Midbrain (tissue), 1 donor: ENCODE results near the gene KIAA0513.
A peak's percentile ranks its signal among the peaks of the same experiment; 100 is the strongest.
"Not testable (repeated sequence)": the region's sequence is repeated elsewhere in the genome, so short reads cannot be mapped to it uniquely, and the experiment has no call there.

Source experiments
- DNase-seq: peaks from one replicate; lab custom pipeline; 2025; lab: John Stamatoyannopoulos, UW

Gene KIAA0513

GRCh38 chr16:85048921-85049562, 21.4 kb downstream of the KIAA0513 start:
- no peak for DNase-seq

DNA sequence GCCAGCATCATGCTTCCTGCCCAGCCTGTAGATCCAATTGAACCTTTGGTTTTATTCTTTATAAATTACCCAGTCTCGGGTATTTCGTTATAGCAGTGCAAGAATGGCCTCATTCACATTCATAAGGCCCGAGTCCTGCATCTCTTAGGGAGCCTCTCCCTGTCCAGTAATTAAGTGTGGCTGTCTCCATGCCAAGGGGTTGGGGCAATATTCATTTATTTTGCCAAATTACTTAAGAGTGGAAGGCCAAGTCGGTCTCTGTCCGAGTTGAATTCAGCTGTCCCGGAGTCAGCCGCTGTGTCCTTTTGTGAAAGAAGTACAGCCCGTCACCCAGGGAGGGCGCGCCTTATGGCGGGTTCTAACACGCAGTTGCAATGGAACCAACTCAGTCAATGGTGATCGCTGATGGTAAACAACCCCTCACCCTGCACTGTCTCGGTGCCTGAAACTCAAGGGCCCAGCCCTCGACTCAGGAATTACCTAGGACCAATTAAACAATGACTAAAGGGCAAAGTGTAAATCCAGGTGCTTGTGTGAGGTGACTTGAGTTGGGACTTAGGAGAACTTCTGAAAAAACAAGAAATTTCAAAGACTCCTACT, 22.2 kb downstream of the KIAA0513 start:
- DNase-seq = no peak

GRCh38 chr16:85051067-85051581, 23.5 kb downstream of the KIAA0513 start:
- DNase-seq = no peak

GRCh38 chr16:85051683-85052082, 24.1 kb downstream of the KIAA0513 start:
- no peak for DNase-seq

- no peak for DNase-seq
Measured at GRCh38 chr16:85052536-85052935, 24.9 kb downstream of the KIAA0513 start.

GRCh38 chr16:85054321-85054720, 26.7 kb downstream of the KIAA0513 start:
- DNase-seq = not testable (repeated sequence)

DNA sequence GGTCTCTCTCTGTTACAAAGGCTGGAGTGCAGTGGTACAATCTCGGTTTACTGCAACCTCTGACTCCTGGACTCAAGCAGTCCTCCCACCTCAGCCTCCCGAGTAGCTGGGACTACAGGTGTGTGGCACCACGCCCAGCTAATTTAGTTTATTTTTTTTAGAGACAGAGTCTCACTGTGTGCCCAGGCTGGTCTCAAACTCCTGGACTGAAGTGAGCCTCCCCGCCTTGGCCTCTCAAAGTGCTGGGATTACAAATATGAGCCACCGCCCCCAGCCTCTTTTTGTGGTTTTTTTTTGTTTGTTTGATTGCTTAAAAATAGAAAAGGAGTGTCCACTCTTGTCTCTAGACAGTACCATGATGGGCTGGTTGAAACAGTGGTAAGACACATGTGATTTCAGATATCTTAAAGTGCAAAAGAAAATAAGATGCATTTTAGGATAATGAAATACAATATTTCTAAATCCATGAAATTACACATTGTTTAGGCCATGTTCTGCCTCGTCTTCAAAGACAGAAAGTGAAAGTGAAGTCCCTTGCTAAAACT, 27.4 kb downstream of the KIAA0513 start:
- no peak for DNase-seq

DNA sequence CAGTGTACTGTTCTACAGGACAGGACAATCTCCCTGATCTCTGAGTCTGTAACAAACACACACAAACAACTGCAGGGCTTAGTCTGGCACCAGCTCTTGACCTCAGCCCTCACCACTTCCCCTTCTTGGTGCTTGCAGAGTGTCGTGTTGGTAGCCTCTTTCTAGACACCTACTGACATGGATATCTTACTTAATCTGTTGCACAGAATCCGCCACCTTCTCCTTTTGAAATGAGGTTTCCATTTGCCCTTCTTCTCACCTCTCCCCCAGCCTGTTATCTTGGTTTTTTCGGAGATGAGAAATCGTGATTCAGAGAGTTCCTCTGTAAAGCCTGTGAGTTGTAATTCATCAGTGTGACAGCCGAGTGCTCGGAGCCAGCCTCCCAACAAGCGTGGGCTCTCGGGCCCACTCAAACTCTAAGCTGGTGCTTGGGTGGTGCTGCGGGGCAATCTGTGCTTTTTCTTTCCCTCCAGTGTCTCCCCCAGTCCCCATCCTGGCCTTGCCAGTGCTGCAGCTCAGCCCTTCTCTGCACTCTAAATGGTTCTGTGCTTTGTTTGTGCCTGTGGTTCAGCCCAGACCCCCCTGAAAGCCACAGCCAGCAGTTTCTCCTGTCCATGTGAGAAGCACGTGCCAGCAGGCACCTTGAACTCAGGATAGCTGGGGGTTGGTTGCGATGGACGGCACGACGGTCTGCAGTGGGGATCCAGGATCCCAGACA, 28.1 kb downstream of the KIAA0513 start:
- peak; percentile 47 for DNase-seq

DNA sequence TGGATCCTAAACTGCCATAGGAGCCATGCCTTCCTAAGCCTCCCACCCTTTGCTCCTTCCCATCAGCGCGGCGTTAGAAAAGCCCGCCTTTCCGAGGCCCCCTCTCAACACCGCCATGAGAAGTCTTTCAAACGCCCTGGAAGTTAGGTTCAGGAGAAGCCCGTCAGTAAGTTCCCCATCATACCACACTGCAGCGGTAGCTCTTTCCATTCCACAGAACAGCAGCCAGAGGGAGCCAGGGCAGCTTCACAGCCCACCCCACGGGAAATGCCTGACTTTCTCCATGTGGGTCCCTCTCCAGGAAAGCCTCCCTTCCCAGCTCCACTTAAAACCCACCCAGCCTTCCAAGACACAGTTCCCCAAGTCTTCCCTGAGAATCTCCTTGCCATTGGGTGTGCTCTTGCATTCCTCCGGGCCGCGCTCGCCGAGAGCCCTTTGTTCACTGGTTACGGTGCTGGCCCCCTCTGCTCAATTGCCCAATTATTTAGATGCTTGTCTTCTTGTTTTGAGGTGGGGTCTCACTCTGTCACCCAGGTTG, 28.7 kb downstream of the KIAA0513 start:
- peak; percentile 44 for DNase-seq

DNA sequence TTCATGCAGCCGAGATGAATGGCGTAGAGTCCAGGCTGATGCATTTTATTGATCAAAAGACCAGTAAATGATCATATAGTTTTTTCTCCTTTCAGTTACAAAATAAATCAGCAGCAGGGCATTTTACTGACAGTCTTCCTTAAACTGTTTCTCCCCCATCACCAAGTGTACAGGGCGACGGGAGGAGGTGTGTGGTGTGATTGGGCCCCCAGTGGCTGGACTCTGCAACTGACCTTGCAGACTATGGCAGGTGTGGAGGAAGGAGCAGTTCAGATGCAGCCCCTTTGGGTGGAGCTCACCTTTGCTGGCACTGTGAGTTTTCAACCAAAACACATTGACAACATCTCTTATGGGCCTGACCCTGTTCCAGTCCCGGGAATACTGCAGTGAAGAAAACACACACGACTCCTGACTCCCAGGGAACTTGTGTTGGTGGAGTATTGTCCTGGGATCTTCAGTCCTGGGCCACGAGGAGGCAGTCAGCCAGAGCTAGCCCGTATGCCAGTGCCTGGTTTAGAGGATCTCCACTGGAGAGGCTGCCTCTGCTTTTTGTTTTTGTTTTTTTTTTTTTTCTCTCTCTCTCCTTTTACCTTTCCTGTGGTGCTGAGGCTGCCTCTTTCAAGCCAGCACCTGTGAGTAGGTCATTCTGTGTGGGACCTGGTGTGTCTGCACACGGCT, 29.8 kb downstream of the KIAA0513 start:
- no peak for DNase-seq

- DNase-seq = no peak
Measured at GRCh38 chr16:85057948-85058347, 30.4 kb downstream of the KIAA0513 start.

DNA sequence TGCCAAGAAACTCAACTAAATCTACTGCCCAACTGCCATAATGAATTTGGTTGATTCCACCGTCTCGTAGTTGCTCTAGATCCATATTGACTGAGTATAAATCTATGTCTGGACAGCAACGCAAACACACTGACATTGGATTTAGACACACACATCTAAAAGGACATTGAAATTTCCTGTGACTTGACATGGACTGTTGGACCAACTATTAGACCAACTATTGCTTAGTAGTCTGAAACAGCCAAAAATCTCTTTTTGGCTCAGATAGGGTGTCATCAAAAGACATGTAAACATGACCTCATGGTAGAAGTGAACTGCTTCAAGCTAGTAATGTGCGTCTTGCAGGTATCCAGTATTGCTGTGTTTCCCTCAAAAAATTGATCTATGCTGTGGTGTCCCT, 31.3 kb downstream of the KIAA0513 start:
- no peak for DNase-seq

DNA sequence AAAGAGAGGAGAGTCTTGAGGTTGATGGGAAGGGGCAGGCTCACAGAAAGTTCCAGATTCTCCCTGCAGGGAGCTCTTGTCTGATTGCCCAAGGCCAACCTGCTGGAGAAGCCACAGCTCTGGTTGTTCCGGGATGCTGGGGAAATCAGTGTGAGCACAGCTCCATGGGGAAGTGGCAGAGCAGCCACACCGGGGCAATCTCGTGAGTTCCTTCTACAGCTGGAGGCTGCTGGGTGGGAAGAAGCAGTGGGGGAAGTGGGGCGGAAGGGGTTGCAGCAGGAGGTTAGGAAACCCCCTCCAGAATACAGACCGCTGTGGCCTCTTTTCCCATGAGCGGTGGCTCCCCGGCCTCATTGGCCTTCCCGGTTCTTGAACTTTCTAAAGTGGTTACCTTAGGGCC, 34.0 kb downstream of the KIAA0513 start:
- no peak for DNase-seq

- DNase-seq = no peak
Measured at GRCh38 chr16:85062323-85062722, 34.7 kb downstream of the KIAA0513 start.

DNA sequence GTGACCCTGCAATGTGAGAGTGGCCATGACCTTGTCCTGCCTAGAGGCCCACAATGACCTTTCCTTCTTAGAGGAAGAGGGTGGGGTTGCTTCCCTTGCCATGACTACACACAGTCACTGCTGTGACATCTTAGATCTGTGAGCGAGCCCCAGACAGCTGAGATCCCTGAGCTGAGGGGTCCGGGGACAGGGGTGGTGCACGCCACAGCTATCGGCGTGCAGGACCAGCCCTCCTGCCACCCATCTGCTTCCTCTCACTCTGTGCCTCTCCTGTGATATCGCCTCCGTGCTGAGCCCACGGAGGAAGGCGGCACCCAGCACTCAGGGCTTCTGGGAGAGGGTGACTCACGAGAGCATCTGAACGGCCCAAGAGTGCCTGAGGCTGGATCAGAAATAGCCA, 35.2 kb downstream of the KIAA0513 start:
- no peak for DNase-seq

- no peak for DNase-seq
Measured at GRCh38 chr16:85064186-85064585, 36.6 kb downstream of the KIAA0513 start.

DNA sequence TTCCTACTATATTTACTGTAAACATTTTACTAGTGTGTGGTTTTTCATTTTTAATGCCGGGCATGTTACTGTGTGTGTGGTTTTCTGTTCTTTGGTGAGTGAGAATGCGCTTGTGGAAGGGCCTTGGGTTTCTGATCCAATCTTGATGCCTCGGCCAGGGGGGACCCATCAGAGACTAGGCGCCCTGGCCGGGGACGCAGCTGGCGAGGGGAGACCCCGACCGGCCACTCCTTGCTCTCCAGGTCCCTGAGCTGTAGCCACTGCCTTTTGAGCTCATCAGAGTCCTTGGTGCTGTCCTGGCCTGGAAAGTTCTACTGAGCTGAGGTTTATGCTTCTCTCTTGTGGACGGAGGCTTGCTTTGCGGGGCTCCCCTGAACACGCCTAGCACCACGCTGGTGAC, 37.5 kb downstream of the KIAA0513 start:
- DNase-seq = no peak

GRCh38 chr16:85066346-85066885, 38.8 kb downstream of the KIAA0513 start:
- no peak for DNase-seq

- DNase-seq = no peak
Measured at GRCh38 chr16:85067024-85067423, 39.4 kb downstream of the KIAA0513 start.

- no peak for DNase-seq
Measured at GRCh38 chr16:85067426-85067825, 39.8 kb downstream of the KIAA0513 start.

GRCh38 chr16:85068746-85069145, 41.2 kb downstream of the KIAA0513 start:
- DNase-seq = no peak

- DNase-seq = no peak
Measured at GRCh38 chr16:85069171-85069570, 41.6 kb downstream of the KIAA0513 start.
